Activated CD4-positive, alpha-beta T cell treated with anti-CD3 and anti-CD28 coated beads, Interleukin-2, amount 50 U/mL, for 1 hour (primary cell): Measurements from ENCODE around the gene TMEM53.

Source experiments
- DNase-seq: peaks from one replicate; pipeline ENCODE4 v3.0.0-alpha.2; 2020

The TMEM53 gene

DNA sequence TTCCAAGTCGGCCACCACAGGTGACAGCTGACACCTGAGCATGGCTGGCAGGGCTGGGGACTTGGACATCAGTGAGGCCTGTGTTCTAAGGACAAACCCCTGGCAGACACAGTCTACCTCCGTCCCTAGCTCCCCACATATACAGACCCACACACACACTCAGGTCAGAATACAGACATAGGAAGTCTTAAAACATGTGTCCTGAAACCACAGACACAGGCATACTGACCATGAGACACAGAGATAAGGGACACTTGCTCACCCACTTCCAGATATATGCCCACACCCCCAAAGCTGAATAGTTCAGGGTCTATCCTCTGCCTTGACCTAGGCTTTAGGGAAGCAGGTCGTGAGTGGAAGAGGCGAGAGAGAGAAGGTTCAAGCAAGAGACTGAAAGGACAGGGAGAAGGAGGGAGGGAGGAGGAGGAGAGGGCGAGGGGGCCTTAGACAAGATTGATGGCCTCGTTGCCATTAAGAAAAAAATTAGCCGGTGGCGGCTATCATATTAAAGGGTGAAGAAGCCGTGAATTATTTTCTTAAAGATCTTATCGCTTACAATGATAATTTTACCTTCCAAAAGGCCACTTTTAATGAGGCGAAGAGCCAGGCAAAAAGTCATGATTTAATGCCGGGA is 49.9 kb downstream of the TMEM53 start:
- DNase-seq: no peak

DNA sequence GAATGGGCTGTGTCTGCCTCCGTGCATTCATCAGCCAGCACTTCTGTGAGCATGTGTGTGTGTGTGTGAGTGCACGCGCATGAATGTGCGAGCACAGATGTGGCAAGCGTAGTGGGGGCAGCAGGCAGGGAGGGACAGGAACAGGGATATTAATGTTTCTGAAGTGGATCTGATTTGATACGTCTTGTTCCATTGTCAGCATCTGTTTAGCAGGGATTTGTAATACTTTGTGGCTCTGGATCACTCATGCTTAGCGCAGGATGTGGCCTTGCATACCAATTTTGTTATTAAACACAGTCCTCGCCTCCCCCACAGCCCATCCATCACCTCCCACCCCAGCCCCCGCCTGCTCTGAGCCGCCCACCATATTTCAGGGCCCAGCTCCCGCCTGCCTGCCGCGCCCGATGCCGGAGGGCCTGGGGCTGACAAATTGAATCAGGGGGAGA is 52.4 kb downstream of the TMEM53 start:
- DNase-seq: no peak

DNA sequence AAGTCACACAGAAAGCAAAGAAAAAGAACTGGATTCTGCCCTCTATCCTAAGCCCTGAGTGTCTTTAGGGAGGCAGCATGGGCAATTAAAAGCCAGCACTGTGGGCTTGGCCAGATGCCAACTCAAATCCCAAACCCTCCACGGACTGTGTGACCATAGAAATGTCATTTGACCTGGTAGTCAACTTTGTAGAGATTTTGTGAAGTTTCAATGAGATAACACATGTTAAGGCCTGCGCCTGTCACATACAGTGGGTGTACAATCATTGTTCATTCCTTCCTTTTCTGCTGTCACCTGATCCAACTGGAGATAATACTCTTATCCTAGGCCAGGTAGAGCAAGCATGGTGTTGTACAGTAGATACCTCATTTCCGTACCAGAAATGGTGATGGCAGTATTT is 54.2 kb downstream of the TMEM53 start:
- no peak for DNase-seq

DNA sequence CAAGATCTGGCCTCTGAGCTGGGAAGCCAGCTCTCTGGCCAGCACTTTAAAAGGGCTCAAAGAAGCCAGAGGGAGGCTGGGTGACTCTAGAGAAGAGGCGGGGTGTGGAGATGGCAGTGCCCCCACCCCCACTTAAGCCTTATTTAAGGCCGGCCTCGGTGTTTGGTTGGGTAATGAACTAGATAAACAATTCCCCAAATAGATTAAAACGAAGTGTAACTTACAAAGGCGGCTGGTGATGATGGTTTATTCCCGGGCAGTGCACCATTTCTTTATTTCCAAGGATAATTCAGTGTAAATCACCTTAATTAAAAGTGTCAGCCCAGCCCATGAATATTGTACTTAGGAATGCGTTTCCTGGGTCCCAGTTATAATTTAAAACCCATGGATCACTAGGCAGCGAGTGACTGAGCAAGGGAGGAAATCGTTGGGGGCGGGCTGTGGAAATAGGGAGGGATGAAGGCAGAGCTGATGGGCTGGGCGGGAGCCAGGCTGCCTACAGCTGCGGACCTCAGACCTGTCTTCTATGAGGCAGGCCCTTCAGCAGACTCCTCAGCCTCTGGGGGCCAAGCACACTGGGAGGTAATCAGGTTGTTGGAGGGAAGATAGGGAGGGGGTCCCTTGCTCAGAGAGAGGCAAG is 54.9 kb downstream of the TMEM53 start:
- no peak for DNase-seq

DNA sequence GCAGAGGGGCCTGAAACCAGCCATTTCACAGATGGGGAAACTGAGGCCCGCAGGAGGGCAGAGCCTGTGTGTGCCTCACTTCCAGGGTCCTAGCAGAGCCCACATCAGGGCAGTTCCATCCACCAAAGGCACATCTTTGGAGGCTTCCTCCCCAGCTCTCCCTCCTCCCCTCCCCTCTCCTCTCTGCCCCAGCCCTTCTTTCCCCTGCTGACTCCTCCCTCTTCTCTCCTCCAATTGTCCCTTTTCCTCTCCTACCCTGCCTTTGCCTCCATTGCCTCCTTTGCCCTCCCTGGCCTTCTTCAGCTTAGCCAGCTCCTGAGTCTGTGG is 56.6 kb downstream of the TMEM53 start:
- DNase-seq: no peak

DNA sequence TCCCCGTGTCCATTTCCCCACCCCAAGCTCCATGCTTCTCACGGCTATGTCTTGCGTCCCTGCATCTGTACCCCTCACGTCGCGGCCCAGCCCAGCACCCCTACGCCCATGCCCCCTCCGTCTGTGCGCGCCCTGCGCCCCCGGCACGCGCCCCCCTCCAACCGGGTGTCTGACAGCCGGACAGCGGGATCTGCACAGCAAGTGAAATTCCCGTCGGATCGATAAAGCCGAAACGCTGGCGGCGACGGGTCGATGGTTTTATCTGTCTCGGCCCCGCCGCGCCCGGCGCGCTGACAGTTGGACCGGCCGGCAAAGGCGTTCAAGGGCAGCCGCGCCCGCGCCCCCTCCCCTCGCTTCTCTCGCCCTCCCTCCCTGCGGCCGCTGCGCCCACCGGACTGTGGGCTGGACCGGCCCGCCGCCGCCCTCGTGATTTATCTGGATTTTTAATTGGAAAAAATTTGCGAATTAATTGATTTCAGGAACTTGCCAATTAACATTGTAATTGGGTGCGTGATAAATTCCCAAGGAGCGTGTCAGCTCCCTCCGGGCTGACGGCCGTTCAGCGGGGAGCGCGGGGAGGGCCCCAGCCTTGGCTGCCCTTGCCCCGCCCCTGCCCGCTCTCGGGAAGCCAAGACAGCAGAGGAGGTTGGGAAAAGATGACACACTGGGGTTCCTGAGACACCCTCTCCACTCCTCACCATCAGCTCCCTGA is 57.1 kb downstream of the TMEM53 start:
- DNase-seq: no peak

DNA sequence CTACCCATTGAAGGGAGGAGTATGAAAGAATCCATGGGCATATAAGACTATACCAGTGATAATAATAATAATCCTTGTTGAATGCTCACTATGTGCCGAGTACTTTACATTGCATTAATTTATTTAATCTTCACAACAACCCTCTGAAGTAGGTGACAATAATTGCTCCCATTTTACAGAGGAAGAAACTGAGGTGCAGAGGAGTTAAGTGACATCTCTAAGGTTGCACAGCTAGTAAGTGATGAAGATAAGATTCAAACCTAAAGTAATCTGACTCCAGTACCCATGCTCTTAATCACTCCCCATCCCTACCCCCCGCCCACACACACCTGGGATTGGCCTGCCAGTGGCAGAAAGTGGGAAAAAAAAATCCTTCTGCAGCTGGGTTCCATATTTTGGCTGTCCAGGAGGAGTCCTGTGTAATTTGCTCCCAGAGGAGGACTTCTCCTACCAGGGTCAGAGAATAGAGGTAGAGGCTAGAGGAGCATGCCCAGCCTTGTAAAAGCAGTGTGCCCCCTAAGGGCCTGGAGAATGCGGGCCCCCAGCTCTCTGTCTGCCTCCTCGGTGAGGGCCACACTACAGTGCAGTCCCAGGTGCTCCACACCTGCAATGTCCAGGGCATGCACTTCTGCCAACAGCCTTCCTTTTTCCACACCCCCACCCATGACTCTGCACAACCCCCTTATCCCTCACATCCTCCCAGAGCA is 57.8 kb downstream of the TMEM53 start:
- no peak for DNase-seq

DNA sequence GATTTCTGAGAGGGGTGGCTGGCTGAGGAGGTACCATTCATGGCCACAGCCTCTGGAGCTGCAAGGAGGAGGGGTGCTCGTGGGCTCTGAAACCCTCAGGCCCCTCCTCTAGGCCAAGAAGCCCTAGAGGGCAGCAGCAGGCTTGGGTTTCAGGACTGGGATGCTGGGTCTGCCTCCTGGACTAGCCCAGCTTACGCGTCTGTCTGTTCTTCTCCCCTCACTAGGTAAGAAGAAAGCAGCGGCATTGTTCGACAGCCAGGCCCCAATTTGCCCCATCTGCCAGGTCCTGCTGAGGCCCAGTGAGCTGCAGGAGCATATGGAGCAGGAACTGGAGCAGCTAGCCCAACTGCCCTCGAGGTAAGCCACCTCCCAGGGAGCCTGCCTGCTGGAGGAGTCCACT is 60.3 kb downstream of the TMEM53 start:
- DNase-seq: no peak

DNA sequence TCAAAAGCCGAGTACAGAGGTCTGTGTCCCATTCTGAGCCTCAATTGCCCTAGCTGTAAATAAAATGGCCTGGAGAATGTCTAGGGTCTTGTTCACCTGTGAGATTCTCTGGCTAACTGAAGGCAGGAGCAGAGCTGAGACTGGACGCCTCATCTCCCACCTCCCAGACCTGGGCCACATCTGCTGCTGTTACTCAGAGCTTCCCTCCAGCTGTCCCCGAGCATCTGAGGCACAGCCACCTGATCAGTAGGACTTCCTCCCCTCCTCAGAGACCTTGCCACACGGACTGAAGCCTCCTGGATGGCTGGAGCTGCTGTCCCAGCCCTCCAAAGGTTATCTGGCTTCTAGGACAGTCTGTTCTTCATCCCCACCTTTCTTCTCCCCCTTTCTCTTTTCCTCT is 62.4 kb downstream of the TMEM53 start:
- no peak for DNase-seq

DNA sequence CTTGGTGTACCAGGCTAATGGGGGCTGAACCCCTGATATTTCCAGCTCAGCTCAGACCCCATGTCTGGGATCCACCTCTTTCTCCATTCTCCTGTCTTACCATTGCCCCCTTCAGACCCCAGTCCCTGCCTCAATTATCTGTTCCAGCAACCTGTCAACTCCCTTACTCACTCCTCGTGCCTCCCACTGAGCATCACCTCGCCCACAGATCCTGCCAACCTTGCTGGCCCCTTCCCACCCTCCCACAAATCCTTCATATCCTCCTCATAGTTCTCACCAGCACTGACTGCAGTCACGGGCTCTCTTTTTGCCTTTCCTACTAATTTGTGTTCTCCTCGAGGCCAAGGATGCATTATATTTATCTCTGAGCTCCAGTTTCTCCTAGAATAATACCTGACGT is 62.9 kb downstream of the TMEM53 start:
- DNase-seq: no peak

DNA sequence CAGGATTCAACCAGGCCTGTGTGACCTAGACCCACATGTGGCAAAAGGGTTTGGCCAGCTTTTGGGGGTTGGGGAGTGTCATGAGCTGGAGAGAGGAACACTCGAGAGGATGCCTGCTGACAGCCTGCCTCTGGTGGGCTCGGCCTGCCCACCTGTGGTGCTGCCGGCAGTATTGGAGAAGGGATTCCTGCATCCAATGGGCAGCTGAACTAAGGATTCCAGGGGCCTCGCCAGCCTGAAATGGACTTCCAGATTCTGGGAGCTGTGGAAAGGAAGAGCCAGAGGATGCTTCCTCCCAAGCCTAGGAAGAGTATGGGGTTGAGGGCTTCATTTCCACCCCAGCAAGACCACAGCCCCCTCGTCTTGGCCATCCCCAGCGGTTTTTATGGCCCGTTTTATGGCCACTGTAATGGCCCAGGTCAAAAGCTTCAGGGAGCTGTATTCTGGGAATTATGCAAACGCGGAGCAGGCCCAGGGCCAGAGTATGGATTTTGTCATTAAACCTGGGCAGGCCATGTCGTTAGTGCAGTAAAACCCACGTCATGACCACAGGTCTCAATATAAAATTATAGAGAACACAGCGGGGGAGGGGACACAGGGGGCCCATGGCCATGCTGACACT is 63.6 kb downstream of the TMEM53 start:
- DNase-seq: no peak

DNA sequence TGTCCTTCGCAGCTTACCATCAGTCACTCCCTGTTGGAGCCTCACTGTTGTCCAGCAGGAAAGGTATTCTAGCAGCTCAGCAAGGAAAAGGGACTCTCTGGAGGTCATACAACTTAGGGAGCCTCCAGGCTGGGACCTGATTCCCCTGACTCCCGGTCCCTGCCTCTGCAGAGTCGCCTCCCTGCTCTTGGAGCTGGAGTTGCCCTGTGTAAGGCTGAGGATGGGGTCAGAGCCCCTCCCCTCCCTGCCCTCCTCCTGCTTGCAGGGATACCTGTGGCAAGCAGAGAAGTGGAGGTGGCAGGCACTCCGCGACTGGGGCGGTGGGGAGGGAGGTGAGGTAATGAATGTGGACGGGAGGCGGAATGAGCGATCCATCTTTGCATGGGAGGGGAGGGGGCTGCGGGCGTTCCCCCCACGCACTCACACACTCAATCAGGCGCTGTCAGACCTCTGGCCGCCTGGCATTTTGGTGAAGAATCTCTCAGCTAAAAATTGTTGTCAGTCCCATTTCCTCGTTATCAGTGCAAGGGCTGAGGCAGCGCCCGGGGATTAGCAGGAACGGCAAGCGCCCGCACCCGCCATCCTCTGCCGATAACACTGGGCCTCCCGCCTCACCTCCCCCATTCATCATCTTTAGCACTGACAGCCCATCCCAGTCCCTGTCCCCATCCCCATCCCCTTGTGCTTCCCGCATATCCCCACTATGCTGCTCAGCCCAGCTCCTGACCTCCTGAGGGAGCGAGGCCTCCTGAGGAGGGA is 64.3 kb downstream of the TMEM53 start:
- no peak for DNase-seq

DNA sequence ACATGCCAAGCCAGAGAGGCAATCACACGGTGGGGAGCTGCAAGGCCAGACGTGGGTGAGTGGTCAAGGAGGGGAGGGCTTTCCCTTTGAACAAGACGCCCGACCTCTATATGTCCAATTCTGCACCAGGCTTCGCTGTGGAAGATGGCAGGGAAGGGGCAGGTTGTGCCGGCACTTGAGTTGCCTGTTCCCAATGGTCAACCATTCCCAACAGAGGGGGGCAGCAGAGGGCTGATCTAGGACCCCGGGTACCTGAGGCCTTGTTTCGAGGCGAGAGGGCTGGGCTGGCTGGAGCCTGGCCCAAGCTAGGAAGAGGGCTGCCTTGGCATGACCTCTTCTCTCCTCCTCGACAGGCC is 64.9 kb downstream of the TMEM53 start:
- peak; percentile 18 for DNase-seq

DNA sequence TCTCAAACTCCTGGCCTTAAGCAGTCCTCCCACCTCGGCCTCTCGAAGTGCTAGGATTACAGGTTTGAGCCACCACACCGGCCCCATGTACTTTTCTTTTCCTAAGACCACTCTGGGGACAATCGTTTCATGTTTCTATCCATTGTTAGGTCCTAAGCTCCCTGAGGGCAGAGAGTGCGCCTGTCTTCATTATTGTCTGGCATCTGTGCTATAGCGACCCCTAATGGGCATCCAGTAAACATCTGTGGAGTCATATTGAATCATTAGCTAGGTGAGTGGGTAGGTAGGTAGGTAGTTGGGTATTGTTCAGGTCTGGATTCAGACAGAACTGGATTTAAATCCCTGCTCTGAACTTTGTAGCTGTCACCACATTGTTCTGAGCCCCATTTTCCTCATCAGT is 66.1 kb downstream of the TMEM53 start:
- no peak for DNase-seq

DNA sequence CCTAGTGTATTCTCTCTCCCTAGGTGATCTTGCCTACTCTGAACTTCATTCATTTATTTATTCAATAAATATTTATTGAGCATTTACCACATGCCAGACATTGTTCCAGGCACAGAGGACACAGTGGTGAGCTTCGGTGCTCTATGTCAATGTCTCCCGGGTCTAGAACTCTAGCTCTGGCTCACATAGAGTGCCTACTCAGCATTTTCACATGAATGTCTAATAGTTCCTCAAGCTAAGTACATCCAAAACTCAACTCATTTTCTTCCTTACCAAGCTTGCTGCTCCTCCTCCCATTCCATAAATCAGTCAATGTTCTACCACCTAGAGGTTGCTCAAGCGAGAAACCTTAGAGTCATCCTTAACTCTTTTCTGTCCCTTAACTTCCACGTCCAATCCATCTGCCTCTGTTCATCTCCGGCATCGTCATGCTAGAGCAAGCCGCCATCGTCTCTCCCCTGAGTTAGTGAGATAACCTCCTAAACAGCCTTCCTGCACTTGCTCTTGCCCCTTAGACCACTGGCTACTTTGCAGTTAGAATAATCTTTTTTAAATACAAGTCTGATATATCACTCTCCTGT is 67.5 kb downstream of the TMEM53 start:
- no peak for DNase-seq

DNA sequence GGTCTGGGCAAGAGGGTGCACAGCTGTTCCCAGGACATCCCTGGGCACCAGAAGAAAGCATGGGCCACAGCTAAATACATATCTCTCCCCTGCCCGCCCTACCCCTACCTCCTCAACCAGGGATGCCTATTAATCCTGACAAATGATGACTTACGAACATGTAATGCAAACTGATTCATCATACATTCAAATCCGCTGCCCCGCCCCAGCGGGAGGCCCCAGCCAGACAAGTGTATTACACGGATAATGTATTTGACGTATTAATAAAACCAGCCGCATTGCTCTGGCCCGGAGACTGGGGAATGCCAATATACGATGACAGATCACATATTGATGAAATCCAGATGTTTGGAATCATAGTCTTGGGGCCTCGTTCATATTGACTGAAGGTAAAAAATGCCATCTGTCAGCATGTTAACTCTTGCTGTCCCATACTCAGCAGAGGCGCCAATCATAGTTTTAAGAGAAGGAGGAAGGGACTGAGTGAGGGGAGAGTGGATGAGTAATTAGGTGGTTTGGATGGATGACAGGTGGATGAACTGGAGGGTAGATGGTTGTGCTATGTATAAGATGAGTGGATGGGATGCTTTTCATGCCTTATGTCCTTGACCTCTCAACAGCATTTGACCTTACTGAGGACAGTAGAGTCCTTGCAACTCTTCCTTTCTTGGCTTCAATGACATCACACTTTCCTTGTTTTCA is 68.2 kb downstream of the TMEM53 start:
- DNase-seq: no peak

DNA sequence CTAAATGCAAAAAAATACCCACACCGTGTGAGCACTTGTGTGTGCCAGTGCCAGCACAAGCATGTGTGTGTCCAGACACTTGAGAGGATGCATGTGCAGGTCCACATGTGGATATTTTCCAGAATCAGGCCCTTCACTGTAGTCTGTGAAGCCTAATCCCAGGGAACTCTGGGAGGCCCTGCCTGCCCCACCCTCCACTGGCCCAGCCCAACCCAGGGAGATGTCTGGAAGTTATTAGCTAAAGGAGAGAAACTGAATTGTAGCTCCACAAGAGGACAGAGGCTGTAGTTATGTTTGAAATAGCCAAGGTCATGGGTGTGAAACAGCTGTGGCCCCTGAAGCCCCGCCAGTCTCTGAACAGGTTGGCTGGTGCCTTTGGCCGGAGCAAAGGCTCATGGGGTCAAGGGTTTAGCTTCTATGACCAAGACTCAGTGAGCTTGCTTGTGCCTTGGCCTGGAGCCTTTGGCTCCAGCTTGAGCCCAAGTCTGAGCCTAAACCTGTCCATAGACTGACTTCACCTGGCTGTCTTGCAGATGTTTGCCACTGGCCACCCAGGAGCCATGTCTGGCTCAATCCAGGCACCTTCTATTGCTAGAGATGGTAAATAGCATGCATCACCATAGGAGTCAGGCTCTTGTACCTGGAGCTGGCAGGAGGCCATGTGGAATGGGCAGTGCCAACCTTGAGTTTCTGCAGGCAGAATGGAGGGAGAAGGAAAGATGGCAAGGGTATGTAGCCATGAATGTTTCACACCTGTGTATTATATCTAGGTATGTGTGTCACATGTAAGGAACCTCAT is 69.9 kb downstream of the TMEM53 start:
- DNase-seq: no peak

DNA sequence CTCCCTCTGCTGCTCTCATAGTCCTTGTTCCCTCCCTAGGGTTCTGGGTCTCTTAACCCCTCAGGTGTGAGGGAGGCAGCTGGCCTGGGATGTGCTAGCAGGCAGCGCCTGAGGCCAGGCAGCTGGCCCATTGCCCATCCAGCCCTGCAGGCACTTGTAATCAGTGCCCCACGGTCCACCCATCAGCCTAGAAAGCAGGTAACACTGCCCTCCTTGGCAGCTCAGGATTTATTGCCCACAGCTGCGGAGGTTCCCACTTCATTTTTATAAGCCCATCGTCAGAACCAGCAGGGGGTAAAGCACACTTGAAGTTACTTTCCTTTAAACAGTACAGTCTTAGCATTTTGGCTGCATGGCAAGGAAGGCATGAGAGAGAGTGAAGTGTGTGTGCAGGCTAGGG is 70.6 kb downstream of the TMEM53 start:
- DNase-seq: no peak
